GM21390 (cell line): ENCODE data around the gene LSM12.
"Not testable (repeated sequence)": the region's sequence is repeated elsewhere in the genome, so short reads cannot be mapped to it uniquely, and the experiment has no call there.

ENCODE experiments used
- ATAC-seq: cut with Tn5 transposase; IDR thresholded peaks from one replicate; pipeline ENCODE4 v1.9.1; 2021; ENCODE audit not compliant: unreplicated experiment

The LSM12 gene

DNA sequence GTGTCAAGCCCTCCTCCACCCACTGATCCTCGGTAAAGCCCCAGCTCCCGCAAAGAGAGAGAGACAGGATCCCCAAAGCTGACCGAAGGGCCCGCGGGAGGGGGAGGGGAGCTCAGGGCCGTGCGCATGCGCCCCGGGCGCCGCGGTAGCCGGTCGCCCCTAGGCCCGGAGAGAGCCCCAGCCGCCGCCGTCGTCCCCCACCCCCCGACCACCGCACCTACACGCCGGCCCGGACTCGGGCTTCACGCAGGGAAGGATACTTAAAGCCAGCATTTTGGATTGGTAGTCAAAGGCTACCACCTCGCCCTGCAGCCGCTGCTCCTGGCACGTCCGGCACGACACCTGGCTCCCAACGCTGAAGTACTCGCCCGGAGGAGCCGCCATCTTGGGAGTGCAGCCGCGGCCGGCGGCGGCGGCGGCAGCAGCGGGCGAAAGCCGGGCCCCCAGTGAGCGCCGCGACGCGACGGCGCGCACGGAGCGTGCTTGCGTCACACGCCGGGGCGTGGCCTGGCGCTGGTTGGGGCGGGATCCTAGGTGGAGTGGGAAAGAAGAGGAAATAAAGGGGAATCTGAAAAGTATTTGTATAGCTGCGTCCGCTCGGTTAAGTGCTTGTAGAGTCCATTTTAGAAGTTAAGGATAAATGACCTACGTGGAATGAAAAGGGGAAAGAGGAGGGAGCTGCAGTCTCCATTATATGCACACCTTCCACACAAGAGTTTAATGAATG lies at the start of gene LSM12:
LSM12 (minus strand) TSS at position 468 of the 727 bp plus-strand sequence; CDS start at position 384, 84 bp downstream.
- peak; percentile 55 for ATAC-seq

- no peak for ATAC-seq
These were observed 49.3 kb upstream of the LSM12 start for GRCh38 chr17:44115585-44116415.

DNA sequence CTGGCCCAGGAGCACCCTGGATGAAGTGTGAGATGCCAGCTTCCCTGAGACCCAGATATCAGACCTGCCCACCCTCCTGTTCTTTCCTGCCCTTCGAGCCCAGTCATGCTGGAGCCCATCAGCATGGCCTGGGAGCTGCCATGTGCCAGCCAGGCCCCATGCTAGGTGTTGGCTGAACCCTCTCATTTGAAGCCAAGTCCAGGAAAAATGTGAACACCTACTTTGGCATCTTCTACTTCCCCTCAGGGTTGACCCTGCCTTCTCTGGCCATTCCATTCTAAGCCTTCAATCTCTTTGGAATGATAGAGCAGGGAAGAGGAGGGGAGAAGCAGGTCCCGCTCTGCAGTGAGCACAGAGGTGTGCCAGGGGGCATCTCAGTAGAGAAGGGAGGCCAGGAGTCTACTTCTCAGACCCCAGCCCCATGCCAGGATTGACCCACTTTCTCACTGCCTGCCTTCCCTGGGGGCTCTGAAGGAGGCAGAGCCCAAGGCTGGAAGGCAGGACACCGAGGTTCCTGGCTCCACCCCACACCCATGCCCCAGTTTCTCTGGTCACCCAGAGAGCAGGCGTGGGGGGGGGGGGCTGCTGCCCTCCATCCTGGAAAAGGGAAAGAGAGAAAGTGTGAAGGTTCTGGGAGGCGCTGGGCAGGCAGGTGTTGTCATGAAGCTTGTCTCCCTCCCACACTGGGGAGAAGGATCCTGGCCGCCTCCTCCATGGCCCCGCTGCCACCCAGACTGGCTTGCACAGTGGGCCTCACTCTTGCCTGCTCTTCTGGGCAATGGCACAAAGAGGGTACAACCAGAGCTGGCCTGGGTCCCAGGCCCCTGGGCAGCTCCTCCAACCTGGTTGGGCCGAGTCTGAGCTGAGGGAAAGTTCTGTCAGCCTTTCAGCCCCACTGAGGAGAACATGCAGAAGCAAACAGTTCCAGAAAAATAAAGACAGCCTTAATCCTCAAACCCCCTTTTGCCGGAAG lies 47.7 kb upstream of the LSM12 start:
- no peak for ATAC-seq

- no peak for ATAC-seq
These were observed 46.9 kb upstream of the LSM12 start for GRCh38 chr17:44113382-44113781.

- no peak for ATAC-seq
These were observed 46.1 kb upstream of the LSM12 start for GRCh38 chr17:44112284-44113280.

DNA sequence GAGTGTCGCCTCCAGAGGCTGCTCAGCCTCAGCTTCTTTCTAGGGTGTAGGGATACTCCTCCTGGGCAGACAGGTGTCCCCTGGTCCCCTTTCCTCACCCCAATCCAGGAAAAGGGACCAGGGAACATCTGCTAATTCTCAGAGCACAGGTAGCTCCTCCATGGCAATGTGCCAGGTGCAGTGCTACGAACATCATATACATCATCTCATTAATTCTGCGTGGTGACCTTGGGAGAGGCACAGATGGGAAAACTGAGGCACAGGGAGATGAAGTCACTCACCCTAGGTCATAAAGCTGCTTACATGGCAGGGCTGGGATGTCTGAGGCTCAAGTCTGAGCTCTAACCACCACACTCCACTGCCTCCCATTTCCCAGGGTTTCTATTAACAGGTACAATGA lies 45.3 kb upstream of the LSM12 start:
- ATAC-seq, result no peak

DNA sequence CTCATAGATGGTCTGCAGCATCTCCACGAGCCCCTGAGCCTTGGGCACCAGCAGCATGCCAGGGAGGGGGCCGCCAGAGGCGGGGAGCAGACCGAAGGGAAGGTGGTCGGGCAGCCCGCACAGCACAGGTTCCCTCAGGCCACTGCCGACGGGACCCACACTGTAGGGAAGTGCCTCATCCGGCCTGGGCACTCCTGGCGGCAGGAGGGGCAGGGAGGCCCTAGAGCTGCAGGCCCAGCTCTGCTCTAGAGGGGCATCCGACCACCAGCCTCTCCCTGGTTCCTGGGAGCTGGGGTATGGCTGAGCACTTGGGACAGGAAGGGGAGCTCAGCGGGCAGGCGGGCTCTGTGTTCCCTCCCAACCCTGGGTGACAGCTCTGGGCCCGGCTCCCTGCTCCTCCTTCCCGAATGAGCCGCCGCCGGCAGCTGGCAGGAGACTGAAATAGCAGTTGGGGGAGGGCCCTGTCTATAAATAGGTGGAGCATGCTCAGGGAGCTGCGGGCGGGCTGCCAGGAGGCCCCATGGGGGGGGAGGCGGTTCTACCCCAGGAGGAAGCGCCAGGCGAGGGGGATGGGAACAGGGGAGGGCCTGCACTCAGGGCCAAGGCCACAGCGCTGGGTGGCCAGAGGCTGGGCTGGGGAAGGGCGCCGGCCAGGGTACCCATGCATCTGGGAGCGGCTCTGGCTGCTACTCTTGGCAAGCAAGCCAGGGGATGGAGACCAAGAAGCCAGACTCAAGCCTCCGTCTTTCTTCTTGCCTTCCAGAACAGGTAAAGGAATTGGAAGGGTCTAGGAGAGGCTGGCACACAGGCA lies 44.6 kb upstream of the LSM12 start:
- peak; percentile 66 for ATAC-seq

- no peak for ATAC-seq
These were observed 43.7 kb upstream of the LSM12 start for GRCh38 chr17:44110011-44110686.

DNA sequence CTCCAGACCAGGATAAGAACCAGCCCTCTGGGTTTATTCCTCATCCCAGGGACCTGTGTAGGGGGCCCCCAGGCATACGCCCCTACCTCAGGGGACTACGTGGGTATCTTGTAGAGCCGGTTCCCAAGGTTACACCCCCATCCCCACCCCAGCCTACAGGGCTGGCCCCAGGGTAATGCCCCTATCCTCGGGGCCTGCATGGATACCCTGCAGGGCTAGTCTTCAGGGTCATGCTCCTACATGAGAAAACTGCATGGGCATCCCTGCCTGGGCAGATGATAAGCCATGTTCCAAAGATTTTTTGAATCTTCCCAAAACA lies 42.8 kb upstream of the LSM12 start:
- no peak for ATAC-seq

DNA sequence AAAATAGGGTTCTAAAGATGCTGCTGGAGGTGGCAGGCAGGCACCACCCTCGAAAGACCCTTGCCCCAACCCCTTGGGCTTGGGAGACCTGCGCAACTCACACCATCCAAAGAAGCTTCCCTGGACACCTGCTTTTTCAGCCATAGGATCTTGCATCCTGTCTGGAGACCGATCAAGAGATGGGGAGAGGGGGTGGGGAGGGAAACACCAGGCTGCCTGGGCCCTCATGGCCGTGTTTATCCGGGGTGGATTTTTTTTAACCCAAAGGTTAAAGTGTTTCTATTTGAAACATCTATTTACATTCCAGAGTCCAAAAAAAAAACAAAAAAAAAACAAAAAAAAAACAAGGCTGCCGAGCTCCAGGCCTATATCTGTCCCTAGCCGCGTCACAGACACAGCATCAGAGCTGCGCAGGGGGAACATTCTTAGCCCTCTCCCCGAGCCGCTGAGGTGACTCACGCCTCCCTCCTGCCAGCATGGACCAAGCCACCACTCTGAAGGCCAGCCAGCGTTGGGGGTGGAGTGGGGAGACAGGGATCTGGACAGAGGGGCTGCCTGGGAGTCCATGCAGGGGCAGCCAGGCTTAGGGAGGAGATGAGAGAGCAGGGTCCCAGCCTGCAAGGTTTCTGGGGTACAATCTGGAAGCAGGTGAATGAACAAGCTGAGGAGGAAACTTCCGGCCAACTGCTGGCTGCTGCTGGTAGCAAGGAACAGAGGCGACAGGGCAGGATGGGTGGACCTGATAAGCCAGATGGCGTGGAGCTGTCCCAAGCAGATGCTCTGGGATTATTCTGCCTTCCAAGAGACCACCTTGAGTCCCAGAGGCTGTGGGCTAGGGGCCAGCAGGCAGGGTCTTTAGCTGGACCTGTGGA lies 42.2 kb upstream of the LSM12 start:
- ATAC-seq, result no peak

GRCh38 chr17:44106801-44107200 lies 40.3 kb upstream of the LSM12 start:
- no peak for ATAC-seq

- ATAC-seq, result no peak
These were observed 39.5 kb upstream of the LSM12 start for GRCh38 chr17:44105941-44106340.

GRCh38 chr17:44105483-44105882 lies 39.0 kb upstream of the LSM12 start:
- no peak for ATAC-seq

DNA sequence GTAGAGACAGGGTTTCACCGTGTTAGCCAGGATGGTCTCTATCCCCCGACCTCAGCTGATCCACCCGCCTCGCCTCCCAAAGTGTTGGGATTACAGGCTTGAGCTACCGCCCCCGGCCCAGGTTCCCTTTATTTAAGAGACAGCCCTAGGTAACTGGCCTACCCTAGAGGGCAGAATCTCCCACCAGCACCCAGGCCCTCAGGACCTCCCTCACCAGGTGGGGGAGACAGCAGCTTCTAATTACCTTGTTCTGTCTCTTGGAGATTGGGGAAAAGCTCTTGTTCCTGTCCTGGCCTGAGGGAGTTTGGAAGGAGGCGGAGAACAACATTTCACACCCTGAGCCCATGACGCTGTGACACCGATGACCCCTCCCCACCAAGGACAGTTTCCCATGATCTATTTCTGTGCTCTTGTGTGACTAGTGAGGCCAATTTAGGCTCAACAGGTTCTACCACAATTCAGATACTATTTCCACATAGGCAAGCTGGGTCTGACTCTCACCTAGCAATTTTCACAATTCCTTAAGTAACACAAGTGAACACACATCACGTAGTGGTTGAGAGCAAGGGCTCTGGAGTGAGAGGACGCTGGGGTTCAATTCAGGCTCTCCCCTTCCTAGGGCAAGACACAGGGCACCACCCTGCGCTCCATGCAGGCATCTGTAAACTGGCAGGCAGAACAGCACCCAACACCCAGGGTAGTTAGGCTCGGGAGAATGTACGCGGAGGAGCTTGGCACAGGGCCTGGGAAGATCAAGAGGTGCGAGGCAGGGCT lies 36.6 kb upstream of the LSM12 start:
- no peak for ATAC-seq

DNA sequence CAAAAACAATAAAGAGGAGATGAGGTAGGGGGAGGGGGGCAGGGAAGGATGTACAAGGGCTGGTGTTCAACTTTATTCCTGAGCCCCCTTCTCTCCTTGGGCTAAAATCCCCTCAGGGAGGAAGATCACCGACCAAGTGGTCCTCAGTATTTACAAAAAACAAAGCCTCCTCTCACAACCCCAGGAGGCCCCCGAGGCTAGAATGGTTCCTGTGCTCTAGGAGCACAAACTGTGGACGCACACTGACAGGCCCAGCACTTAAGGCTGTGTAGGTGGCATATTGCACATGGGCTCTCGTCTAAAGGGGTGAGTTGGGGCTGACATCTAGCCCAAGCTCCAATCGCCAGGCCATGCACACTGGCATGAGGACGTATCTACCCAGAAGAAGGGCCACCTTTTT lies 35.4 kb upstream of the LSM12 start:
- ATAC-seq, result not testable (repeated sequence)

DNA sequence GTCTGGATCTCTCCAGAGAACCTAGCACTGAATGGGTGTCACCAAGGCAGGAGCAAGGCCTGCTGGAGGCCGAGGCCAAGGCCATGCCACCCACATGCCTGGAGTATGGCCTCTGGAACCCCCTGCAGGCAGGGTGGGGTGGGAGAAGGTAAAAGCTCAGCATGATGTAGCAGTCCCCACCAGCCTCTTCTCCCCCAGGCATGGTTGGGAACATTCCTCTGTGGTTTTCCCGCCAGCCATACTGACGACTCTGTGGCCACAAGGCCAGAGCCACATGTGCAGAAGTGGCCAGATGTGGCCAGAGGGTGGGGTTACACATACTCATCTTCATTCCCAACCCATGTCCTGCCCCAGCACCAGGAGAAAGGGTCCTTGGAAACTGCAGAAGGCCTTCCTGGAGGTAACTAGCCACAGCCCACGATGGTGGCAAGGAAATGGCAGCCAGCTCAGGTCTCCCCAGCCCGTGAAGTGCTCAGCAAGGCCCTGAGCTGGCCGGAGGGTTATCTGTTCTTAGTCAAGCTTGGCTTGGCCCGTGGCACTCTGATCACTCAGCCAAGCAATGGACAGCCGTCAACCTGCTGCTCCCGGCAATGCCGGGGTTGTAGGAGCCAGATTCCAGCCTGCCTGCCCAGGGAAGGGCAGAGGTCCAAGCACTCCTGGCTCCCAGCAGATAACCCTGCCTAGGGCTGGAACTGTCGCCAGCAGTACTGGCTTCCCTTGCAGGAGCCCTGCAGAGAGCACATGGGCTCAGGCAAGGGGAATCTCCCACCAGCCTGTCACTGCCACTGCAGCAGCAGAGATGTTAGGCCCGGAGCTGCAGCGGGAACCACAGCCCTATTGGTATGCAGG lies 30.9 kb upstream of the LSM12 start:
- no peak for ATAC-seq
